Uterine smooth muscle cell (primary cell): Measurements from ENCODE around the gene NRN1L. TPM values are rescaled to one million over a fixed set of nuclear protein-coding genes. Genes with fewer than 3 reads are reported as not detected.

ENCODE experiments used
- total RNA-seq: library from RNA; depleted of rRNA; stranded (reverse); fragments of >200 nt; gene quantifications from 2 replicates; pipeline ENCODE4 v1.2.3, GENCODE V29; 2014

Gene NRN1L
- total RNA-seq, result not detected in 2 replicates

GRCh38 chr16:67884684-67885083 lies at the start of gene NRN1L:
Gene NRN1L (plus strand): TSS chr16:67884885. CDS start chr16:67884904, 19 bp downstream.

GRCh38 chr16:67841816-67842508 lies 42.7 kb upstream of the NRN1L start, which contains the start of gene THAP11:
Gene THAP11 (plus strand): TSS chr16:67842320. CDS start chr16:67842555, 235 bp downstream.

GRCh38 chr16:67846320-67847063 lies 38.2 kb upstream of the NRN1L start, which contains the start of gene NUTF2:
Gene NUTF2 (plus strand): TSS chr16:67846933. CDS start chr16:67865131, 18,198 bp downstream.

GRCh38 chr16:67847064-67847861 lies 37.4 kb upstream of the NRN1L start, which contains the start of gene CENPT:
Gene CENPT (minus strand): TSS chr16:67847693. CDS start chr16:67833859, 13,834 bp downstream.

GRCh38 chr16:67872631-67873434 lies 11.9 kb upstream of the NRN1L start, which contains the start of gene EDC4:
Gene EDC4 (plus strand): TSS chr16:67873052. CDS start chr16:67873262, 210 bp downstream.

GRCh38 chr16:67892899-67893742 lies 8.4 kb downstream of the NRN1L start, which contains the start of gene PSKH1:
Gene PSKH1 (plus strand): TSS chr16:67893254. CDS start chr16:67908750, 15,496 bp downstream.

GRCh38 chr16:67931712-67932461 lies 47.2 kb downstream of the NRN1L start, which contains the start of gene CTRL:
Gene CTRL (minus strand): TSS chr16:67931862. CDS start chr16:67931852, 10 bp downstream.

Other genes with a start within 250 kb of the NRN1L start
- gene CARMIL2, start 239.7 kb upstream of the NRN1L start, total RNA-seq, result 0.22 and 1.1 TPM in 2 replicates
- 13.0 and 19.8 TPM in 2 replicates for gene ACD, start 224.6 kb upstream of the NRN1L start, total RNA-seq
- 2.2 and 4.0 TPM in 2 replicates for gene PARD6A, start 223.9 kb upstream of the NRN1L start, total RNA-seq
- 20.4 and 21.2 TPM in 2 replicates for gene ENKD1, start 218.1 kb upstream of the NRN1L start, total RNA-seq
- 3.4 and 4.0 TPM in 2 replicates for gene C16orf86, start 218.1 kb upstream of the NRN1L start, total RNA-seq
- gene GFOD2, start 165.6 kb upstream of the NRN1L start, total RNA-seq, result 17.1 and 20.5 TPM in 2 replicates
- 3.8 and 3.9 TPM in 2 replicates for gene RANBP10, start 78.3 kb upstream of the NRN1L start, total RNA-seq
- 0.50 and 0.89 TPM in 2 replicates for gene TSNAXIP1, start 78.0 kb upstream of the NRN1L start, total RNA-seq
- gene THAP11, start 42.6 kb upstream of the NRN1L start, total RNA-seq, result 36.4 and 43.2 TPM in 2 replicates
- gene NUTF2, start 38.0 kb upstream of the NRN1L start, total RNA-seq, result 95.5 and 98.3 TPM in 2 replicates
- 24.4 and 49.5 TPM in 2 replicates for gene CENPT, start 37.2 kb upstream of the NRN1L start, total RNA-seq
- 46.4 and 57.3 TPM in 2 replicates for gene EDC4, start 11.8 kb upstream of the NRN1L start, total RNA-seq
- gene PSKH1, start 8.4 kb downstream of the NRN1L start, total RNA-seq, result 16.2 and 20.1 TPM in 2 replicates
- 0.33 TPM in 1 of 2 replicates, not detected in the other for gene CTRL, start 47.0 kb downstream of the NRN1L start, total RNA-seq
- gene PSMB10, start 52.0 kb downstream of the NRN1L start, total RNA-seq, result 44.0 and 53.4 TPM in 2 replicates
- 4.1 and 7.5 TPM in 2 replicates for gene LCAT, start 59.2 kb downstream of the NRN1L start, total RNA-seq
- 96.9 and 118 TPM in 2 replicates for gene SLC12A4, start 83.8 kb downstream of the NRN1L start, total RNA-seq
- not detected in 2 replicates for gene DPEP3, start 95.6 kb downstream of the NRN1L start, total RNA-seq
- not detected in 2 replicates for gene DPEP2, start 114.6 kb downstream of the NRN1L start, total RNA-seq
- not detected in 2 replicates for gene DPEP2NB, start 131.0 kb downstream of the NRN1L start, total RNA-seq
- gene DDX28, start 138.3 kb downstream of the NRN1L start, total RNA-seq, result 14.1 and 20.3 TPM in 2 replicates
- 17.7 and 29.8 TPM in 2 replicates for gene DUS2, start 138.4 kb downstream of the NRN1L start, total RNA-seq
- 7.3 and 8.4 TPM in 2 replicates for gene NFATC3, start 200.5 kb downstream of the NRN1L start, total RNA-seq